Measurements from ENCODE around the gene VPS50.
"Not testable (repeated sequence)": the region's sequence is repeated elsewhere in the genome, so short reads cannot be mapped to it uniquely, and the experiment has no call there.

Gene VPS50

GRCh38 chr7:93242106-93242505 lies 9.9 kb downstream of the VPS50 start:
- DNase-seq (ENCODE audit: low read depth), result no peak

DNA sequence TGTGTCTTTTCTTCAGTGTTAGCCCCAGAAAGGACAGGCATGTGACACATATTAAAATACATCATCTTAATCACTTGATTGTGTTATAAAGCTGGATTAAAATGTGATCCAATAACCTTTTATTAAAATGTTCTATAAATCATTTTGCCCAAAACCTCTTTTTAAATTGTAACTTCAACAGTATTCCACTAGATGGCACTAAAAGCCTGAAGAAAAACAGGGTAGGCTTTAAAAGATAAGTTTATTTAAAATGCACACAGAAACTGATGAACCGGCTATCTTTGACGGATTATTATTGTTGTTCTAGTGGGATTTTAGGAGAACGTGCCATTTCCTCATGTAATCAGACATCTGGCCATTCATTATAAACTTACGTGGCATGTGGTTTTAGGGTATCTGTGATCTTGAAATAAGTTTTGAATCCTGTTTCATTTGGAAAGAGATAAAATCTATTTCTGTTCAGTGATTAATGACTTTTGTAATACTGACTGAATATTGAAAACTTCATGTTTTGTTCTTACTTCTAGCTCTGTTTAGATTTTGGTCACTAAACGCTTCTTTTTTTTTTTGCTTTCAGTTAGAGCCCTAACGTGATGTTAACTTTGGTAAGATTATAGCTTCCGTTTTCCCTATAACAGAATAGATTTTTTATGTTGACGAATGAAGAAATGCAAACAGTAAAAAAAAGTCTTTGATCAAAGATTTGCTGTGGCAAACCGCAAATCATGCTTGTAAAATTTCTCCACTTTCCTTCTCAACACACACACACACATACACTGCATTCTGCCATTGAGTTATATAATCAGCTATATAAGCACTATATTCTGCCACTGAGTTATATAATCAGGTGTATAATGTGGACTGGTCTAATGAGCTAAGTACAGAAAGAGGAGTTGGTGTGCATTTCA lies 13.6 kb downstream of the VPS50 start:
- no peak for DNase-seq (ENCODE audit: low read depth)

GRCh38 chr7:93249491-93250148 lies 17.5 kb downstream of the VPS50 start:
- DNase-seq (ENCODE audit: low read depth), result no peak

DNA sequence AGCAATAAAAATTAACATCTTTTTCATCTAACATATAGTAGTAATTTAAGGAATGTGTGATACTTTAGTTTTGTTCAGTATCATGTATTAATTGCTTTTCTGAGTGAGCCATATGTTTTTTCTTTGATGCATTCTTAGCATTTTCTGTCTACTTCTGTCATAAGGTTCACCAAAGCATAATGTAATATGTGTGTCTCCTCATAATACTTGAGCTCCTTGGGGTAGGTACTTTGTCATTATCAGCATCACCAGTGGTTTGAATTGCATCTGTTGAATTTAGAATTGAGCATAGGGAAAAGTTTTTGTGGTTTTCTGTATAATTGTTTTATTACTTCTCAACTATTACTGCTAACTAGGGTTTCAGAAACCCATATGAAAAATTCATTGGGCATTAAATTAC lies 26.5 kb downstream of the VPS50 start:
- DNase-seq (ENCODE audit: low read depth), result no peak

DNA sequence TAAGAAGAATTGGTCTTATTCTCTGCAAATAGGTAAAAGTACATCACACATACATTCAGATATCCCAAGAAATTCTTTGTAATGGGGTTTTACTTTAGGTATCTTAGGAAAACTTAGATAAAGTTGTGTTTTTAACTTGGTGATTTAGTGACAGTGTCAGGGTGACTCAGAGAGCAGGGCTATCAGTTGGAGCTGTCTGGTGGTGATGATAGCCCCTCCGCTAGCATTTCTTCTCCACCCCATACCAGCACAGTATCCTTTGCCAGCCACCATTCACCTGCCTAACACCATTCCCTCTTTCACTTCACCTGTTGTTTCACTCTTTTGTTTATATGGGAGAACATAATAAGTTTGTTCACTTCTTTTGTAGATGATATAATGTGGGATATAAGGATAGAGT lies 30.4 kb downstream of the VPS50 start:
- DNase-seq (ENCODE audit: low read depth), result no peak

GRCh38 chr7:93265220-93265619 lies 33.1 kb downstream of the VPS50 start:
- no peak for DNase-seq (ENCODE audit: low read depth)

- no peak for DNase-seq (ENCODE audit: low read depth)
These were observed 47.4 kb downstream of the VPS50 start for GRCh38 chr7:93279541-93279940.

GRCh38 chr7:93284908-93285307 lies 52.7 kb downstream of the VPS50 start:
- DNase-seq (ENCODE audit: low read depth), result no peak

DNA sequence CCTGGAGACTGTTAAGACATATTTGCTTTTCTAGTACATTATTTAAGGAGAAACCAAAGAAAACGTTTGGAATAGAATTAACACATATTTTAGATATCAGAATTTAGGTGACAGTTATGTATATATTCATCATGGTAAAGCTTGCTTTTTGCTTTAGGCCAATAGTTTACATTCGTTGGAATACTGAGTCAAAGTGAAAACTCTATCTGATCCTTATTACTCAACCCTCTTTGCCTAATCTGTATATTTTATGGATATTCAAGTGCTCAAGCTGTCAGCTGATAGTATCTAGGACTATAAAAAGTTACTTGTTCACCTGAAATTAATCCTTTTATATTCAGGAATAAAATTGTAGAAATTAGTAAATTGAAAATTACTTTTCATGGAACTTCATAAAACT lies 61.1 kb downstream of the VPS50 start:
- no peak for DNase-seq (ENCODE audit: low read depth)

GRCh38 chr7:93298206-93298605 lies 66.0 kb downstream of the VPS50 start:
- no peak for DNase-seq (ENCODE audit: low read depth)

DNA sequence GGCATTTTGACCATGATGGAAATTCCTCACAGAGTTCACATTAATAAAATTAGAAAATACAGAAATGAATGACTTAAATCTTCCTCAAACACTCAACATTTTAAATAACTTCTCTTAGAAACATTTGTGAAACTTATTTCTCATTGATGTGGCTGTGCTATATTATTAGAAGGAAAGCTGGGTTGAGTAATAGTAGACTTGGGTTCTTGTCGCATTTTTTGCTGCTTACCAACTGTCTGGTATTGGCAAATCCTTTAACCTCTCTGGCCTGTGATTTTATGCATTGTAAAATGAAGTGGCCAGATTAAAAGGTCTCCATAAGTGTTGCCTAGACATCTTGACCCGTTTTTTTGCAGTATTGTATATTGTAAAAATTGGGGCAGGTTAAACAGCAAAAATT lies 66.5 kb downstream of the VPS50 start:
- no peak for DNase-seq (ENCODE audit: low read depth)

DNA sequence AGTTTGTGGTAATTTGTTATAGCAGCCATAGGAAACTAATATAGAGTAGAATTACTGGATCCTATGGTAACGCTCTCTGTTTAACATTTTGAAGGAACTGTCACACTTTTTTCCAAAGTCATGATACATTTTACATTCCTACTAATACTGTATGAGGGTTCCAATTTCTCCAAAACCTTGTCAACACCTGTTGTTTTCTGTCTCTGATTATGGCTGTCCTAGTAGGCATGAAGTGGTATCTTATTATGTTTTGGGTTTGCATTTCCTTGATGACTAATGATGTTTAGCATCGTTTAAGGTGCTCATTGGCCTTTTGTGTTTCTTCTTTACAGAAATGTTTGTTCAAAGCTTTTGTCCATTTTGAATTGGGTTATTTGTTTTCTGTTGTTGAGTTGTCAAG lies 69.6 kb downstream of the VPS50 start:
- DNase-seq (ENCODE audit: low read depth), result no peak

DNA sequence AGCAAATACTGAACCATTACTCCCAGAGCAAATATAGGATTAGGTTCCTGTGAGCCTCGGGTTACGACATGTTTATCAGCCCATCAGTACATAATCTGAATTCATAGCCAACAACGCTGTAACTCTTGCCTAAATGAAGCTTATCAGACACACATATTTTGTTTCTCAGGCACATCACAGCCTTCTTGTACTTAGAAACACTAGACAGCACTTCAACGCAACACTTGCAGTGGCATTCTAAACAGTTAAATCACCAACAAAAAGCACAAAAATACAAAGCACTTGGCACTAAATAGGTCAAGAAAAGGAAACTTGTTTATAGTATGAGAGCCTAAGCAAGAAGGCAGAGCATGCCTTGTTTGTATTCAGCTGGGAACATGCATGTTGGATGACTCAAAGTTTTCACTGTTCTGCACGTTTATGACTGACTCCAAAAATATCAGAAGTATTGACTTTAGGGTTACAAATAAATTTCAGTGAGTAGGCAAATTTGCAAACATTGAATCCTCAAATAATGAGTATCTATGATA lies 75.0 kb downstream of the VPS50 start:
- DNase-seq (ENCODE audit: low read depth), result no peak

DNA sequence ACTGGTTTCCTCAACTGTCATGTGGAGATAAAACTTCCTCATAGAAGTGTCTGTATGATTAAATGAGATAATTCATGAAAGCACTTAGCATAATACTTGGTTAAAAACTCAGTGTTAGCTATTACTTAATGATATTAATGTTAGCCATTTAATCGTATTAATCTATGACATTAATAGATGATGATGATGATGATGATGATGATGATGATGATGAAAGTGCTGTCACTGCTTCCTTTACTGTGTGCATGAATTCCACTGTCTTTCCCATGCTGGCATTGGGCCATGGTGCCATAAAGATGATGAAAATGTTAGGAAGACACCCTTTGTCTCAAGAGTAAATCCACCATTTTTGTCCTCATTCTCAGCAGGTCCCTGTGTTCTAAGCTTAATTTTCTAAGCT lies 75.8 kb downstream of the VPS50 start:
- DNase-seq (ENCODE audit: low read depth), result no peak

DNA sequence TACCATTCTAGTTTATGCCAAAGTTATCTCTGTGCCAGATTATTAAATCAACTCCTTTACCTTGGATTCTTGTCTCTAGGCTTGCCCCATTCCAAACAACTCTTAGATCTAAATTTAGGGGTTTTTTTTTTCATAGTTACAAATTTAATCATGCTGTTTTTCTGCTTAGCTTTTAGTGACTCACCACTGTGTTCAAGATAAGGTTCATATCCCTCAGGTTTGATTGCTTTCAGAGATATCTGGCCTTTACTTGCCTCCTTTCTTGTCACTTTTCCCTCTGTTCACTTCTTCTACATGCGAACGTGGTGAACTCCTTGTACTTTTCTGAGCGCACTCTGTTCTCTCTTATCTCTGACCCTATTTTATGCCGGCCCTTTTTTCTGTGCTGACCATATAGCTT lies 78.2 kb downstream of the VPS50 start:
- DNase-seq (ENCODE audit: low read depth), result no peak

DNA sequence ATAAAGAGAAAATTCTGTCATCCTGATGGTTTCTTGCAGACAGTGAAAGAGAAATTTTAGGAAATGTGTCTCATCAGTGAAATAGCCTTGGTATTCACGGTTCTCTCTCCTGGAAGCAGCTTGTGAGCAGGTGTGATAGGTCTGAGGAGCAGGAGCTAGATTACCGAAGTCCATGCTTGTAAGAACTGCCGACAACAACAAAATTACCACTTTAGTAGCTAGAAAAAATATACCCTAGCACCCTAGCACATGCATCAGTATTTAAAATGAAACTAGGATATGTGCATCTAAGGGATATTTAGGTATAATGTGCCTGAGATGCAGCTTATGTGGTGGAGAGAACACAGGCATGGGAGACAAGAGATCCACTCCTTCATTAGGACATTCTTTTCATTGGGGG lies 82.3 kb downstream of the VPS50 start:
- DNase-seq (ENCODE audit: low read depth), result no peak

DNA sequence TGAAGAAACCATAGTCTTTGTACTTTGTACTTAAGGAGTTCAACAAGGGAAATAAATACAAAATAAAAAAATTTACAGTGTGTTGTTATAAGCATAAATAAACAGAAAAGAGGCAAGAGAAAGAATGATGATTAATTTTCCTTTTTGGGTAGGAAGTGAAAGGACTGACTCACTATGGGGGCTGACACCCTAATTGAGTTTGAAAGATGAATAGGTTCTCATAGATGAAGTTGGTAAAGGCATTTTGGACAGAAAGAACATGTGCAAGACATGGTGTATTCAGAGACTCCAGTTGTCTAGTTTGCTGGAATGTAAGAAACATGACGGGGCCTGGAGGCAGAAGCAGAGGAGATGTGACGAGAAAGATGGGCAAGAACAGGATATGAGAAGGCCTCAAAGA lies 83.7 kb downstream of the VPS50 start:
- no peak for DNase-seq (ENCODE audit: low read depth)

GRCh38 chr7:93316730-93317129 lies 84.6 kb downstream of the VPS50 start:
- no peak for DNase-seq (ENCODE audit: low read depth)

DNA sequence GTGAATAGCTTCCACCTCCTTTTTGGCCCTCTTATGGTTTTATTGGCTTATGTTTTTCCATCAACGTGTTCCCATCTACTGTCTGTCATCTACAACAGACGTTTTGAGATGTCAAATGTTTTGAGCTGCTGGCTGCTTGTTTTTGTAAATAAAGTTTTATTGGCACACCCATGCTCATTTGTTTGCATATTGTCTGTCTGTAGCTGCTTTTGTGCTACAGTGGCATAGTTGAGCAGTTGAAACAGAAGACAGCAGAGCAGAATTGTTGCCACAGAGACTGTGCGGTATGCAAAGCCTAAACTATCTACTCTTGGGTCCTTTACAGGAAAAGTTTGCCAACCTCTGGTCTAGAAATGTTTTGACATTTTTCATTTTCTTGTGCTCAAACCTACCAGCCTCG lies 88.7 kb downstream of the VPS50 start:
- DNase-seq (ENCODE audit: low read depth), result no peak

- DNase-seq (ENCODE audit: low read depth), result not testable (repeated sequence)
These were observed 94.1 kb downstream of the VPS50 start for GRCh38 chr7:93326291-93326690.

DNA sequence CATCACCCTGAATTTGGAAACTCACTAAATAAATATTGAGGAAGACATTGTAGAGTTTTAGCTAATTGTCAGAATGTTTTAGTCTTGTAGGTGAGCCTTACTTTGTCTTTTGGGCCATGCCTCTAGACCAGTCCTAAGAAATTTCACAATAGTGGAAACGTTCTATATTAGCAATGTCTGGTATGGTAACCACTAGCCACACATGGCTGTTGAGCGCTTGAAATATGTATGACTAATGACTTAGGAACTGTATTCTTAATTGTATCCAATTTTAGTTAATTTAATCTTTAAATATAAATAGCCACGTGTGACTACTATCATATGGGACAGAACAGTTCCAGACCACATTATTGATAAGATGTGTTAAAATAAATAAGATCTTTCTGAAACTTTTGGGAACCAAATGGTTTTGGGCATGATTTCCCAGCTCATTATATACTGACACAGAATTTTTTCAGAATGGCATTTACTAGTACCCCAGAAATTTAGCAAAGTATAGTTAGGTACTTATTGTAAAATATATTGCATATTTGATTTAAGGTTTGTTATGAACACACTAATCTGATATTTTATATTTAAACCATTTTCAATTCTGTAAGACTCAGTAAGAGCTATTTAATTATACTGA lies 95.0 kb downstream of the VPS50 start:
- DNase-seq (ENCODE audit: low read depth), result no peak

DNA sequence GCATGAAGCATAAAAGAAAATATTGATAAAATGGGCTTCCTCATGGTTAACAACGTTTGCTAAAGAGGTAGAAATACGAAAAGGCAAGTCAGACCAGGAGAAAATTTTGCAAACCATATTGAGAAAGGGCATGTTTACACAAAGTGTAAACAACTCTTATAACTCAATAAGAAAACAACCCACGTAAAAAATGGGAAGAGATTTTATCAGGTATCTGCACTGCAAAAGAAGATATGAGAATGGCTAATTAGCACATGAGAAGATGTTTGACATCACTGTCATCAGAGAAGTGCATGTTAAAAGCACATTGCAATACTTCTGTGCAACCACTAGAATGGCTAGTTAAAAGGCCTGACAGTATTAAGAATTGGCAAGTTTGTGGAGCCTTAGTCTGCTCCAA lies 99.5 kb downstream of the VPS50 start:
- DNase-seq (ENCODE audit: low read depth), result no peak

- DNase-seq (ENCODE audit: low read depth), result no peak
These were observed 100.0 kb downstream of the VPS50 start for GRCh38 chr7:93332172-93332571.
